ENCODE results near the gene PTPRN2.

PTPRN2 gene

GRCh38 chr7:157621131-157621681, 966.4 kb downstream of the PTPRN2 start:
- Histone ChIP-seq H3K4me1 (ENCODE audit: insufficient read depth, low read length) (no peaks in the 10 kb centered on the region), H3K9me3 (ENCODE audit: control insufficient read depth, insufficient read depth, low read length) (no peaks in the 10 kb centered on the region), H3K9ac (ENCODE audit: low read depth, low read length) (no peak overlapping the region), H3K36me3 (ENCODE audit: insufficient read depth, low read length) (no peaks in the 10 kb centered on the region)

- no peaks in the 10 kb centered on the region for H3K4me1 ChIP-seq (ENCODE audit: insufficient read depth, low read length)
- H3K9ac ChIP-seq (ENCODE audit: low read depth, low read length), result no peak overlapping the region
- H3K36me3 ChIP-seq (ENCODE audit: insufficient read depth, low read length), result no peaks in the 10 kb centered on the region
- no peaks in the 10 kb centered on the region for H3K9me3 ChIP-seq (ENCODE audit: control insufficient read depth, insufficient read depth, low read length)
These were observed 967.0 kb downstream of the PTPRN2 start for GRCh38 chr7:157620616-157621015.

- Histone ChIP-seq H3K9ac (ENCODE audit: low read depth, low read length) (no peak overlapping the region), H3K36me3 (ENCODE audit: insufficient read depth, low read length) (no peaks in the 10 kb centered on the region), H3K9me3 (ENCODE audit: control insufficient read depth, insufficient read depth, low read length) (no peaks in the 10 kb centered on the region), H3K4me1 (ENCODE audit: insufficient read depth, low read length) (no peaks in the 10 kb centered on the region)
These were observed 967.7 kb downstream of the PTPRN2 start for GRCh38 chr7:157619753-157620525.

- H3K9me3 ChIP-seq (ENCODE audit: control insufficient read depth, insufficient read depth, low read length), result no peaks in the 10 kb centered on the region
- H3K4me1 ChIP-seq (ENCODE audit: insufficient read depth, low read length), result no peaks in the 10 kb centered on the region
These were observed 968.6 kb downstream of the PTPRN2 start for GRCh38 chr7:157618823-157619606.

GRCh38 chr7:157618091-157618726, 969.4 kb downstream of the PTPRN2 start:
- H3K36me3 ChIP-seq (ENCODE audit: insufficient read depth, low read length), result no peaks in the 10 kb centered on the region
- no peak overlapping the region for H3K9ac ChIP-seq (ENCODE audit: low read depth, low read length)
- H3K9me3 ChIP-seq (ENCODE audit: control insufficient read depth, insufficient read depth, low read length), result no peaks in the 10 kb centered on the region
- no peaks in the 10 kb centered on the region for H3K4me1 ChIP-seq (ENCODE audit: insufficient read depth, low read length)

More at GRCh38 chr7:157618823-157619606, 968.6 kb downstream of the PTPRN2 start:
- Histone ChIP-seq H3K36me3 (ENCODE audit: insufficient read depth, low read length) (no peaks in the 10 kb centered on the region), H3K9ac (ENCODE audit: low read depth, low read length) (no peak overlapping the region)

- no peaks in the 10 kb centered on the region for H3K4me1 ChIP-seq (ENCODE audit: insufficient read depth, low read length)
- no peaks in the 10 kb centered on the region for H3K9me3 ChIP-seq (ENCODE audit: control insufficient read depth, insufficient read depth, low read length)
- H3K9ac ChIP-seq (ENCODE audit: low read depth, low read length), result no peak overlapping the region
- no peaks in the 10 kb centered on the region for H3K36me3 ChIP-seq (ENCODE audit: insufficient read depth, low read length)
These were observed 970.2 kb downstream of the PTPRN2 start for GRCh38 chr7:157617401-157617800.

GRCh38 chr7:157616931-157617330, 970.7 kb downstream of the PTPRN2 start:
- no peak overlapping the region for H3K9ac ChIP-seq (ENCODE audit: low read depth, low read length)
- H3K4me1 ChIP-seq (ENCODE audit: insufficient read depth, low read length), result no peaks in the 10 kb centered on the region
- no peaks in the 10 kb centered on the region for H3K36me3 ChIP-seq (ENCODE audit: insufficient read depth, low read length)
- no peaks in the 10 kb centered on the region for H3K9me3 ChIP-seq (ENCODE audit: control insufficient read depth, insufficient read depth, low read length)

- Histone ChIP-seq H3K36me3 (ENCODE audit: insufficient read depth, low read length) (no peaks in the 10 kb centered on the region), H3K9me3 (ENCODE audit: control insufficient read depth, insufficient read depth, low read length) (no peaks in the 10 kb centered on the region), H3K9ac (ENCODE audit: low read depth, low read length) (no peak overlapping the region), H3K4me1 (ENCODE audit: insufficient read depth, low read length) (no peaks in the 10 kb centered on the region)
These were observed 971.2 kb downstream of the PTPRN2 start for GRCh38 chr7:157616426-157616825.

- no peaks in the 10 kb centered on the region for H3K9me3 ChIP-seq (ENCODE audit: control insufficient read depth, insufficient read depth, low read length)
- no peaks in the 10 kb centered on the region for H3K36me3 ChIP-seq (ENCODE audit: insufficient read depth, low read length)
- H3K9ac ChIP-seq (ENCODE audit: low read depth, low read length), result no peak overlapping the region
- no peaks in the 10 kb centered on the region for H3K4me1 ChIP-seq (ENCODE audit: insufficient read depth, low read length)
These were observed 971.8 kb downstream of the PTPRN2 start for GRCh38 chr7:157615852-157616251.

GRCh38 chr7:157615101-157615817, 972.4 kb downstream of the PTPRN2 start:
- H3K9ac ChIP-seq (ENCODE audit: low read depth, low read length), result no peak overlapping the region
- no peaks in the 10 kb centered on the region for H3K36me3 ChIP-seq (ENCODE audit: insufficient read depth, low read length)
- no peaks in the 10 kb centered on the region for H3K4me1 ChIP-seq (ENCODE audit: insufficient read depth, low read length)
- H3K9me3 ChIP-seq (ENCODE audit: control insufficient read depth, insufficient read depth, low read length), result no peaks in the 10 kb centered on the region

GRCh38 chr7:157614457-157615020, 973.1 kb downstream of the PTPRN2 start:
- Histone ChIP-seq H3K4me1 (ENCODE audit: insufficient read depth, low read length) (no peaks in the 10 kb centered on the region), H3K9ac (ENCODE audit: low read depth, low read length) (no peak overlapping the region), H3K9me3 (ENCODE audit: control insufficient read depth, insufficient read depth, low read length) (no peaks in the 10 kb centered on the region), H3K36me3 (ENCODE audit: insufficient read depth, low read length) (no peaks in the 10 kb centered on the region)

GRCh38 chr7:157613575-157614322, 973.9 kb downstream of the PTPRN2 start:
- H3K9ac ChIP-seq (ENCODE audit: low read depth, low read length), result peak overlapping the region; percentile 22; the same call in 1 of the 2 replicates
- H3K9me3 ChIP-seq (ENCODE audit: control insufficient read depth, insufficient read depth, low read length), result no peaks in the 10 kb centered on the region
- H3K36me3 ChIP-seq (ENCODE audit: insufficient read depth, low read length), result no peaks in the 10 kb centered on the region
- no peaks in the 10 kb centered on the region for H3K4me1 ChIP-seq (ENCODE audit: insufficient read depth, low read length)

Data from ES-I3 (cell line).